Liver (tissue), 2 donors: Measurements from ENCODE around the gene FURIN.

Experiments
- TF ChIP-seq, protein P1 (sequence below): IDR thresholded peaks from 2 replicates; pipeline ENCODE4 v1.6.1; 2016; ENCODE audit warnings: antibody characterized with exemption, mild to moderate bottlenecking
- TF ChIP-seq, protein P2 (sequence below): fragments of 150-350 bp; IDR thresholded peaks from 2 replicates; pipeline ENCODE4 v1.5.1; 2017; ENCODE audit warnings: improper control_type of control experiment, low read depth, low read length; ENCODE audit not compliant: missing input control
- donor health status: healthy.

DNA sequence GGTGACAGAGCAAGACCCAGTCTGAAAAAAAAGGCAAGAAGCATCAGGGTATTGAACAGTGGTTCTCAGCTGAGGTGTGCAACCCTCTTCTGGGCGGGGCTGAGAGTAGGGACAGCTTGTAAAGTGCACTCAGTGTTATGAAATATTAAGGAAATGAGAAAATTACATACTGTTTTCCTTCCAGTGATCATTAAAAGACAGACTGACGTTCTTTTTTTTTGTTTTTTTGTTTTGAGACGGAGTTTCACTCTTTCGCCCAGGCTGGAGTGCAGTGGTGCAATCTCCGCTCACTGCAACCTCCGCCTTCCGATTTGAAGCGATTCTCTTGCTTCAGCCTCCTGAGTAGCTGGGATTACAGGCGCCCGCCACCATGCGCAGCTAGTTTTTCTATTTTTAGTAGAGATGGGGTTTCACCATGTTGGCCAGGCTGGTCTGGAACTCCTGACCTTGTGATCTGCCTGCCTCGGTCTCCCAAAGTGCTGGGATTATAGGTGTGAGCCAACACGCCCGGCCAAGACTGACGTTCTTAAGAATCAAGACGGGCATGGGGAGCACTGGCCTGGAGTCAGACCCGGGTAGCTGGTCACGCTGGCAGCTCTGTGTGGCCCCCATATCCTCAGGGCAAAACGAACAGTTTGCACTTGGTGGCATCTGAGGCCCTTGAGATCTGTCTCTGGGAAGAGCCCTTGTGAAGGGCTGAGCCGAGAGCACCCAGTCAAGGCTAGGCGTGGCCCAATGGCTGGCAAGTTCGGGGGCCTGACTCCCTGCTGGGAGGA is 46.1 kb downstream of the FURIN start:
- TF ChIP-seq, protein P1, sequence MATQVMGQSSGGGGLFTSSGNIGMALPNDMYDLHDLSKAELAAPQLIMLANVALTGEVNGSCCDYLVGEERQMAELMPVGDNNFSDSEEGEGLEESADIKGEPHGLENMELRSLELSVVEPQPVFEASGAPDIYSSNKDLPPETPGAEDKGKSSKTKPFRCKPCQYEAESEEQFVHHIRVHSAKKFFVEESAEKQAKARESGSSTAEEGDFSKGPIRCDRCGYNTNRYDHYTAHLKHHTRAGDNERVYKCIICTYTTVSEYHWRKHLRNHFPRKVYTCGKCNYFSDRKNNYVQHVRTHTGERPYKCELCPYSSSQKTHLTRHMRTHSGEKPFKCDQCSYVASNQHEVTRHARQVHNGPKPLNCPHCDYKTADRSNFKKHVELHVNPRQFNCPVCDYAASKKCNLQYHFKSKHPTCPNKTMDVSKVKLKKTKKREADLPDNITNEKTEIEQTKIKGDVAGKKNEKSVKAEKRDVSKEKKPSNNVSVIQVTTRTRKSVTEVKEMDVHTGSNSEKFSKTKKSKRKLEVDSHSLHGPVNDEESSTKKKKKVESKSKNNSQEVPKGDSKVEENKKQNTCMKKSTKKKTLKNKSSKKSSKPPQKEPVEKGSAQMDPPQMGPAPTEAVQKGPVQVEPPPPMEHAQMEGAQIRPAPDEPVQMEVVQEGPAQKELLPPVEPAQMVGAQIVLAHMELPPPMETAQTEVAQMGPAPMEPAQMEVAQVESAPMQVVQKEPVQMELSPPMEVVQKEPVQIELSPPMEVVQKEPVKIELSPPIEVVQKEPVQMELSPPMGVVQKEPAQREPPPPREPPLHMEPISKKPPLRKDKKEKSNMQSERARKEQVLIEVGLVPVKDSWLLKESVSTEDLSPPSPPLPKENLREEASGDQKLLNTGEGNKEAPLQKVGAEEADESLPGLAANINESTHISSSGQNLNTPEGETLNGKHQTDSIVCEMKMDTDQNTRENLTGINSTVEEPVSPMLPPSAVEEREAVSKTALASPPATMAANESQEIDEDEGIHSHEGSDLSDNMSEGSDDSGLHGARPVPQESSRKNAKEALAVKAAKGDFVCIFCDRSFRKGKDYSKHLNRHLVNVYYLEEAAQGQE, result no peak
- TF ChIP-seq, protein P2, sequence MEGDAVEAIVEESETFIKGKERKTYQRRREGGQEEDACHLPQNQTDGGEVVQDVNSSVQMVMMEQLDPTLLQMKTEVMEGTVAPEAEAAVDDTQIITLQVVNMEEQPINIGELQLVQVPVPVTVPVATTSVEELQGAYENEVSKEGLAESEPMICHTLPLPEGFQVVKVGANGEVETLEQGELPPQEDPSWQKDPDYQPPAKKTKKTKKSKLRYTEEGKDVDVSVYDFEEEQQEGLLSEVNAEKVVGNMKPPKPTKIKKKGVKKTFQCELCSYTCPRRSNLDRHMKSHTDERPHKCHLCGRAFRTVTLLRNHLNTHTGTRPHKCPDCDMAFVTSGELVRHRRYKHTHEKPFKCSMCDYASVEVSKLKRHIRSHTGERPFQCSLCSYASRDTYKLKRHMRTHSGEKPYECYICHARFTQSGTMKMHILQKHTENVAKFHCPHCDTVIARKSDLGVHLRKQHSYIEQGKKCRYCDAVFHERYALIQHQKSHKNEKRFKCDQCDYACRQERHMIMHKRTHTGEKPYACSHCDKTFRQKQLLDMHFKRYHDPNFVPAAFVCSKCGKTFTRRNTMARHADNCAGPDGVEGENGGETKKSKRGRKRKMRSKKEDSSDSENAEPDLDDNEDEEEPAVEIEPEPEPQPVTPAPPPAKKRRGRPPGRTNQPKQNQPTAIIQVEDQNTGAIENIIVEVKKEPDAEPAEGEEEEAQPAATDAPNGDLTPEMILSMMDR, result no peak
